Progenitor cell of endocrine pancreas (in vitro differentiated cells): ENCODE results near the gene TNK1. TPM values are rescaled to one million over a fixed set of nuclear protein-coding genes. Genes with fewer than 3 reads are reported as not detected.
A peak's percentile ranks its signal among the peaks of the same experiment; 100 is the strongest.

Source experiments
- DNase-seq: peaks from one replicate; pipeline ENCODE4 v3.0.0; 2021; ENCODE audit warnings: low spot score; ENCODE audit not compliant: unreplicated experiment
- H3K27ac Mint-ChIP-seq: 2 replicates; pipeline ENCODE4 v1.8.0; 2021; ENCODE audit warnings: mild to moderate bottlenecking, moderate library complexity, mixed read lengths
- H3K27me3 Mint-ChIP-seq: 2 replicates; pipeline ENCODE4 v1.8.0; 2021; ENCODE audit warnings: mixed read lengths
- H3K36me3 Mint-ChIP-seq: 2 replicates; pipeline ENCODE4 v1.8.0; 2022; ENCODE audit warnings: mixed read lengths; ENCODE audit not compliant: insufficient read depth
- H3K4me1 Mint-ChIP-seq: 2 replicates; pipeline ENCODE4 v1.8.0; 2021; ENCODE audit warnings: low read depth, mixed read lengths
- H3K4me3 Mint-ChIP-seq: 2 replicates; pipeline ENCODE4 v1.8.0; 2021; ENCODE audit warnings: low read depth, mild to moderate bottlenecking, moderate library complexity, mixed read lengths
- H3K9me3 Mint-ChIP-seq: 2 replicates; pipeline ENCODE4 v1.8.0; 2021; ENCODE audit warnings: low read depth, mixed read lengths
- CTCF ChIP-seq: fragments of 200-600 bp; sonication (generic); IDR thresholded peaks from one replicate; pipeline ENCODE4 v1.5.0; 2021; ENCODE audit warnings: antibody characterized with exemption, mild to moderate bottlenecking; ENCODE audit not compliant: unreplicated experiment
- total RNA-seq: library from RNA; stranded (reverse); gene quantifications from 2 replicates; pipeline ENCODE4 v1.2.1, GENCODE V29; 2021

TNK1 gene
- total RNA-seq, 1 donor from 2014 or later, result 13.4 TPM

DNA sequence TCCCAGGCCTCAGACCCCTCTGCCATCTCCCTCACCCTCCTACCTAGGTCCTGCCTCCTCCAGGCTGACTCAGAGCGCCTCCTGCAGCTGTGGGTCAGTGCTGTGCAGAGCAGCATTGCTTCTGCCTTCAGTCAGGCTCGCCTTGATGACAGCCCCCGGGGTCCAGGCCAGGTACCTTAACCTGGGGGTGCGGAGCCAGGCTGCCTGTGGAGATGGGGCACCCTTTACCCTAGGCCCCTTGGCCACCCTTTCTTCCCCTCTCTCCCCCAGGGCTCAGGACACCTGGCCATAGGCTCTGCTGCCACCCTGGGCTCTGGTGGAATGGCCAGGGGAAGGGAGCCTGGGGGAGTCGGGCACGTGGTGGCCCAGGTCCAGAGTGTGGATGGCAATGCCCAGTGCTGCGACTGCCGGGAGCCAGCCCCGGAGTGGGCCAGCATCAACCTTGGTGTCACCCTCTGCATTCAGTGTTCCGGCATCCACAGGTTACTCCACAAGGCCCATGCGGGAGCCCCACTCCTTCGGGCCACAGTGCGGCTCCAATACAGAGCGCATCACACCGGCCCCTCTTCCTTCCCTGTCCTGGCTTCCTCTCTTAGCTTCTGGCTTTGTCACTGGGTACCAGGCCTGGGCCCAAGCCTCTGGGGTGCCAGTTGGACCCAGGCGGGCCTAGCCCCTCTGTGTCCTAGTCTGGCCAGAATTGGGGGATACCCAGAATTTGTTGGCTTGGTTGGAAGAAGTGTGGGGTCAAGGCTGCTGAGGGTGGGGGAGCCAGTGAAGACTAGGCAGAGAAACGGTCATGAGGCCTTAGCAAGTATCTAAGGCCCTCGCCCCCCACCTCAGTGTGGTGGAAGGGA, 33.9 kb upstream of the TNK1 start:
- peaks cover 15% of the 10 kb centered on the region for H3K4me1 Mint-ChIP-seq
- no peak for DNase-seq
- H3K36me3 Mint-ChIP-seq, result no peaks in the 10 kb centered on the region
- no peak overlapping the region for H3K4me3 Mint-ChIP-seq
- TF ChIP-seq CTCF, result no peak
- H3K9me3 Mint-ChIP-seq, result no peaks in the 10 kb centered on the region
- H3K27me3 Mint-ChIP-seq, result peaks cover 8% of the 10 kb centered on the region
- no peak overlapping the region for H3K27ac Mint-ChIP-seq

GRCh38 chr17:7347630-7348477, 33.0 kb upstream of the TNK1 start:
- H3K27me3 Mint-ChIP-seq, result peaks cover 8% of the 10 kb centered on the region
- H3K36me3 Mint-ChIP-seq, result no peaks in the 10 kb centered on the region
- no peaks in the 10 kb centered on the region for H3K9me3 Mint-ChIP-seq
- TF ChIP-seq CTCF, result no peak
- no peak for DNase-seq
- H3K27ac Mint-ChIP-seq, result peak overlapping the region; percentile 20
- H3K4me1 Mint-ChIP-seq, result peaks cover 21% of the 10 kb centered on the region
- no peak overlapping the region for H3K4me3 Mint-ChIP-seq

DNA sequence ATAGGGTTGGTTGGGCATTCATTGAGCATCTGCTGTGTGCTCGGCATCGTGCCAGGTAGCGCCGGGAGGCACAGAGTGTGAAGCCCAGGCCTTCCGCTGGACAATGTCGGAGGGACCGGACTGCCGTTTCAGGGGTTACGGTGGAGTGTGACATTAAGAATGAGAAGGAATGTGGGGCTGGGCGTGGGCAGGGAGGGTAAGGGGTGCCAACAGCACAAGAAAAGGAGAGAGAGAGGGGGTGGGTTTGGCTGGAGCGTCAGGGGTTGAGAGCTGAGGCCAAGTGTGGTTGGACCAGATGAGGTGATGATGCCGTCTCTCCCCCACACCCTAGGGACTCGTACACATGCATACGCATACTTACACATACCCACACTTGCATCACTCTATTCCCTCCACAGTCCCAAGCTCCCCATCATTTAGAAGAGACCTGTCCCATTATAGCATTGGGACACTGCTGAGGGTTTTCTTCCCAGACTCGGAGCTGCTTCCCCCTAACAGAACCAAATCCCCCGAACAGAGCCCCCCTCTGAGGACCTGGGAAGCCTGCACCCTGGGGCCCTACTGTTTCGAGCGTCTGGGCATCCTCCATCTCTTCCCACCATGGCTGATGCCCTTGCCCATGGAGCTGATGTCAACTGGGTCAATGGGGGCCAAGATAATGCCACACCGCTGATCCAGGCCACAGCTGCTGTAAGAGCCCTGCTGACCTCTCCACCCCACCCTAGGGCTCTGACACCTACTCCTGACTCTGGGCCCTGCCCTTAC, 32.2 kb upstream of the TNK1 start:
- no peak for TF ChIP-seq CTCF
- H3K4me1 Mint-ChIP-seq, result peaks cover 22% of the 10 kb centered on the region
- no peak for DNase-seq
- no peaks in the 10 kb centered on the region for H3K36me3 Mint-ChIP-seq
- H3K27me3 Mint-ChIP-seq, result peaks cover 5% of the 10 kb centered on the region
- H3K9me3 Mint-ChIP-seq, result no peaks in the 10 kb centered on the region
- no peak overlapping the region for H3K4me3 Mint-ChIP-seq
- no peak overlapping the region for H3K27ac Mint-ChIP-seq

- peak; percentile 71 for TF ChIP-seq CTCF
- H3K27me3 Mint-ChIP-seq, result no peaks in the 10 kb centered on the region
- H3K9me3 Mint-ChIP-seq, result no peaks in the 10 kb centered on the region
- peaks cover 26% of the 10 kb centered on the region for H3K4me1 Mint-ChIP-seq
- H3K36me3 Mint-ChIP-seq, result no peaks in the 10 kb centered on the region
- DNase-seq, result peak; percentile 78
- H3K27ac Mint-ChIP-seq, result peak within 1 kb of the TSS; percentile 98
- peak within 1 kb of the TSS; percentile 85 for H3K4me3 Mint-ChIP-seq
These were observed 29.0 kb upstream of the TNK1 start, which contains the start of gene KCTD11 for GRCh38 chr17:7351665-7352502. TSS of gene KCTD11 (plus strand) at chr17:7352162.
